CD14-positive monocyte (primary cell): Measurements from ENCODE around the gene PFN1. TPM values are rescaled to one million over a fixed set of nuclear protein-coding genes. Genes with fewer than 3 reads are reported as not detected.

Experiments used
- DNase-seq, 3 donors: peaks; one replicate each; pipeline ENCODE4 v3.0.0-alpha.2; 2011 to 2022
- H2AFZ ChIP-seq: 2 replicates; pipeline ENCODE4 v1.6.0; 2012; ENCODE audit warnings: mild to moderate bottlenecking, low read depth, low read length, inconsistent platforms; ENCODE audit not compliant: insufficient read depth, poor library complexity, severe bottlenecking
- H3K27ac ChIP-seq, 2 donors: 1 replicate in 1 of 2; 2 replicates in 1 of 2; pipeline ENCODE4 v1.5.1; 2012 to 2013; ENCODE audit warnings: low read length in 2 of 2, control low read depth in 1 of 2, inconsistent platforms in 1 of 2, low read depth in 1 of 2, mild to moderate bottlenecking in 1 of 2
- H3K27me3 ChIP-seq, 2 donors: one replicate each; pipeline versions ENCODE4 v1.6.0 to v1.6.1; 2011 to 2013; ENCODE audit warnings: low read length in 2 of 2; ENCODE audit not compliant: control insufficient read depth in 2 of 2, insufficient read depth in 2 of 2
- H3K36me3 ChIP-seq, 2 donors: replicated peaks in 1 of 2; 1 replicate in 1 of 2; 2 replicates in 1 of 2; pipeline versions ENCODE4 v1.5.1 to v1.6.1; 2012 to 2013; ENCODE audit warnings: low read length in 2 of 2, control low read depth in 1 of 2, inconsistent platforms in 1 of 2, mild to moderate bottlenecking in 1 of 2; ENCODE audit not compliant: insufficient read depth in 2 of 2, control insufficient read depth in 1 of 2
- H3K4me1 ChIP-seq, 2 donors: 1 replicate in 1 of 2; 2 replicates in 1 of 2; pipeline versions ENCODE4 v1.5.1 to v1.6.1; 2012 to 2013; ENCODE audit warnings: low read length in 2 of 2, control low read depth in 1 of 2, inconsistent platforms in 1 of 2, mild to moderate bottlenecking in 1 of 2, moderate library complexity in 1 of 2; ENCODE audit not compliant: insufficient read depth in 2 of 2, control insufficient read depth in 1 of 2
- H3K4me2 ChIP-seq: replicated peaks from 2 replicates; pipeline ENCODE3; 2012; ENCODE audit warnings: low read length, moderate library complexity, mild to moderate bottlenecking; ENCODE audit not compliant: poor library complexity, severe bottlenecking; ENCODE audit errors: extremely low read depth
- H3K4me3 ChIP-seq, 3 experiments: fragments of 200-600 bp in 1 of 3; sonication (generic) in 1 of 3; replicated peaks in 1 of 3; 1 replicate in 2 of 3; 2 replicates in 1 of 3; pipeline ENCODE4 v1.5.1; 2011 to 2013; ENCODE audit warnings: low read length in 3 of 3, mild to moderate bottlenecking in 3 of 3, control low read depth in 2 of 3, low read depth in 2 of 3, inconsistent platforms in 1 of 3, moderate library complexity in 1 of 3
- H3K79me2 ChIP-seq: 2 replicates; pipeline ENCODE4 v1.6.0; 2012; ENCODE audit warnings: mild to moderate bottlenecking, control low read depth, inconsistent platforms, low read length, moderate library complexity; ENCODE audit not compliant: insufficient read depth
- H3K9ac ChIP-seq: 2 replicates; pipeline ENCODE4 v1.6.0; 2017; ENCODE audit warnings: low read length, mild to moderate bottlenecking; ENCODE audit not compliant: insufficient read depth, poor library complexity, severe bottlenecking
- H3K9me3 ChIP-seq, 2 donors: replicated peaks in 1 of 2; 1 replicate in 1 of 2; 2 replicates in 1 of 2; pipeline versions ENCODE4 v1.5.1 to v1.6.1; 2012 to 2013; ENCODE audit warnings: low read length in 2 of 2, control low read depth in 1 of 2; ENCODE audit not compliant: control insufficient read depth in 1 of 2, insufficient read depth in 1 of 2
- H4K20me1 ChIP-seq: 2 replicates; pipeline ENCODE4 v1.6.0; 2012; ENCODE audit warnings: mild to moderate bottlenecking, low read length, control low read depth, moderate library complexity; ENCODE audit not compliant: insufficient read depth
- H3K27ac Mint-ChIP-seq, 7 donors: one replicate each; pipeline ENCODE4 v1.8.0; 2020; ENCODE audit warnings: mild to moderate bottlenecking in 7 of 7, mixed read lengths in 7 of 7, moderate library complexity in 6 of 7, inconsistent platforms in 2 of 7
- H3K27me3 Mint-ChIP-seq, 3 donors: one replicate each; pipeline ENCODE4 v1.8.0; 2021 to 2022; ENCODE audit warnings: low read depth in 3 of 3, mild to moderate bottlenecking in 3 of 3, mixed read lengths in 3 of 3, moderate library complexity in 3 of 3, inconsistent platforms in 1 of 3
- H3K36me3 Mint-ChIP-seq, 2 donors: one replicate each; pipeline ENCODE4 v1.8.0; 2020; ENCODE audit warnings: mixed read lengths in 2 of 2, inconsistent platforms in 1 of 2, mild to moderate bottlenecking in 1 of 2
- H3K4me1 Mint-ChIP-seq: one replicate; pipeline ENCODE4 v1.8.0; 2020; ENCODE audit warnings: mild to moderate bottlenecking, mixed read lengths
- H3K4me3 Mint-ChIP-seq, 2 donors: one replicate each; pipeline ENCODE4 v1.8.0; 2020; ENCODE audit warnings: mild to moderate bottlenecking in 2 of 2, mixed read lengths in 2 of 2, moderate library complexity in 1 of 2
- H3K9me3 Mint-ChIP-seq, 7 donors: one replicate each; pipeline ENCODE4 v1.8.0; 2020 to 2022; ENCODE audit warnings: mixed read lengths in 7 of 7, mild to moderate bottlenecking in 6 of 7, moderate library complexity in 6 of 7, inconsistent platforms in 2 of 7
- WGBS: methylation state at CpG from one replicate; pipeline ENCODE4 v1.1.5; 2013; ENCODE audit warnings: missing lambda C conversion rate; ENCODE audit not compliant: insufficient coverage; 5-methylcytosine and 5-hydroxymethylcytosine counted together
- intact Hi-C, 2 donors: fragments of 100-400 bp; cut with micrococcal nuclease; formaldehyde crosslinking; loops; one replicate each; pipeline versions ENCODE4 v1.15.0 to v1.15.1; 2023
- polyA plus RNA-seq, 3 donors: library from polyadenylated mRNA; depleted of rRNA in 1 of 3; unstranded in 2 of 3; stranded (reverse) in 1 of 3; fragments of 300-500 nt in 2 of 3; fragments of >200 nt in 1 of 3; fragmentation: Illumina TruSeq in 2 of 3; gene quantifications; 1 replicate in 2 of 3; 2 replicates in 1 of 3; pipeline ENCODE4 v1.2.3, GENCODE V29; 2012 to 2021
- TF ChIP-seq, protein P1 (sequence below): fragments of 200-600 bp; IDR thresholded peaks from one replicate; pipeline ENCODE4 v1.8.0; 2022; ENCODE audit warnings: antibody characterized with exemption, mild to moderate bottlenecking

The PFN1 gene
- polyA plus RNA-seq, 3 donors: 842 to 1,613 (median 1,582) TPM

DNA sequence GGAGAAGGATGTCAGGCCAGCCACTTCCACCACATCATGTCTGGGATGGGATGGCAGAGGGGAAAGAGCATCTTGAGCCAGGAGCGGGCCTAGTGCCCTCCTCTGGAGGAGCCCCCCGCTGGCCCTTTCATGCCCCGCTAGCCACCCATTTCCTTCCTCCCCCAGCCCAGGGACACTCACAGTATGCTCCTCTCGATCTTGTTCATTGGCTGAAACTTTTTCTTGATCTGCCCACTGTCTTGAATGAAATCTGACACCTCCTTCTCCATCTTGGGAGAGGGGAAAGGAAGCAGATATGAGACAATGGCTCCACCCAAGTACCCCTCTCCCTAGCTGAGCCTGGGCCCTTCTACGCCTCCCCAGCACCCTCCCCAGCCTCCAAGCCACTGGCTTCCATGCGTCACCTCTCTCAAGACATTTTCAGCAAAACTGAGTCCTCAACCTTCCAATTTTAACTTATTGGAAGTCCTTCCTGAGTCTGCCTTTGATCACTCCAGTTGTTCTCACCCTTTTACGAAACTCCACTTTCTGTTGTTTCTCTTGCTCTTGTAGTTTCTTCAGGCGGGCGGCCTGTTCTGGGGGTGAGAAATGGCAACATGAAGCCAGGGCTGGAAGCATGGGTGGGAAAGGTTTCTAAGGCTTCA lies 12.1 kb upstream of the PFN1 start:
- WGBS: 88% methylated on average over 6 of the region's 9 CpGs
- Histone ChIP-seq H2AFZ (no peak overlapping the region), H3K27ac (no peak overlapping the region), H3K4me1 (peaks cover 3 to 17% of the 10 kb centered on the region in 2 donors), H4K20me1 (no peaks in the 10 kb centered on the region), H3K27me3 (no peaks in the 10 kb centered on the region), H3K9ac (no peak overlapping the region), H3K79me2 (peaks cover 9% of the 10 kb centered on the region), H3K4me3 (no peak overlapping the region), H3K4me2 (no peak overlapping the region), H3K9me3 (no peaks in the 10 kb centered on the region), H3K36me3 (peaks cover 18 to 21% of the 10 kb centered on the region in 2 donors)
- Mint-ChIP-seq H3K4me1 (peaks cover 20% of the 10 kb centered on the region), H3K4me3 (no peak overlapping the region), H3K36me3 (peaks cover 29 to 49% of the 10 kb centered on the region in 2 donors), H3K9me3 (peaks cover 0 to 2% (median 0%) of the 10 kb centered on the region in 7 donors), H3K27me3 (peaks cover 0 to 2% (median 0%) of the 10 kb centered on the region in 3 donors), H3K27ac (peak overlapping the region in 2 of 7 donors; percentile 28 to 73)
- DNase-seq: no peak
- TF ChIP-seq, protein P1, sequence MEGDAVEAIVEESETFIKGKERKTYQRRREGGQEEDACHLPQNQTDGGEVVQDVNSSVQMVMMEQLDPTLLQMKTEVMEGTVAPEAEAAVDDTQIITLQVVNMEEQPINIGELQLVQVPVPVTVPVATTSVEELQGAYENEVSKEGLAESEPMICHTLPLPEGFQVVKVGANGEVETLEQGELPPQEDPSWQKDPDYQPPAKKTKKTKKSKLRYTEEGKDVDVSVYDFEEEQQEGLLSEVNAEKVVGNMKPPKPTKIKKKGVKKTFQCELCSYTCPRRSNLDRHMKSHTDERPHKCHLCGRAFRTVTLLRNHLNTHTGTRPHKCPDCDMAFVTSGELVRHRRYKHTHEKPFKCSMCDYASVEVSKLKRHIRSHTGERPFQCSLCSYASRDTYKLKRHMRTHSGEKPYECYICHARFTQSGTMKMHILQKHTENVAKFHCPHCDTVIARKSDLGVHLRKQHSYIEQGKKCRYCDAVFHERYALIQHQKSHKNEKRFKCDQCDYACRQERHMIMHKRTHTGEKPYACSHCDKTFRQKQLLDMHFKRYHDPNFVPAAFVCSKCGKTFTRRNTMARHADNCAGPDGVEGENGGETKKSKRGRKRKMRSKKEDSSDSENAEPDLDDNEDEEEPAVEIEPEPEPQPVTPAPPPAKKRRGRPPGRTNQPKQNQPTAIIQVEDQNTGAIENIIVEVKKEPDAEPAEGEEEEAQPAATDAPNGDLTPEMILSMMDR: no peak
- intact Hi-C loops: no loop called here

GRCh38 chr17:4959261-4959965 lies 11.1 kb upstream of the PFN1 start:
- intact Hi-C loops: no loop called here
- H3K4me3 Mint-ChIP-seq: no peak overlapping the region
- 95% methylated on average over 4 of the region's 18 CpGs for WGBS

More at GRCh38 chr17:4959261-4959965, 11.1 kb upstream of the PFN1 start:
- Mint-ChIP-seq H3K9me3 (peaks cover 0 to 2% (median 0%) of the 10 kb centered on the region in 7 donors), H3K36me3 (peaks cover 26 to 45% of the 10 kb centered on the region in 2 donors), H3K27ac (peak overlapping the region in 1 of 7 donors; percentile 26), H3K27me3 (peaks cover 0 to 2% (median 0%) of the 10 kb centered on the region in 3 donors), H3K4me1 (peaks cover 16% of the 10 kb centered on the region)
- Histone ChIP-seq H3K9me3 (no peaks in the 10 kb centered on the region), H3K36me3 (peaks cover 18 to 21% of the 10 kb centered on the region in 2 donors), H3K27me3 (no peaks in the 10 kb centered on the region), H3K4me2 (no peak overlapping the region), H3K27ac (no peak overlapping the region), H2AFZ (no peak overlapping the region), H3K79me2 (no peaks in the 10 kb centered on the region), H3K9ac (no peak overlapping the region), H3K4me1 (peaks cover 0 to 10% of the 10 kb centered on the region in 2 donors), H3K4me3 (no peak overlapping the region), H4K20me1 (no peaks in the 10 kb centered on the region)
- DNase-seq: no peak
- TF ChIP-seq, protein P1: no peak
